ENCODE data around the gene TSPAN9.

GRCh38 chr12:3176754-3177153 is 99.6 kb downstream of the TSPAN9 start:
- TF ChIP-seq RAD21 (conservative IDR thresholded peaks at IDR 0.05 in 1 of 2, IDR thresholded peaks at IDR 0.05 in 1 of 2) (no peak), POLR2A (IDR thresholded peaks at IDR 0.05; ENCODE audit: low read length) (no peak), MAFK (IDR thresholded peaks at IDR 0.05; ENCODE audit: partially characterized antibody) (no peak)
